GM19372 (cell line): Measurements from ENCODE around the gene ESRRA.
A peak's percentile ranks its signal among the peaks of the same experiment; 100 is the strongest.
"Not testable (repeated sequence)": the region's sequence is repeated elsewhere in the genome, so short reads cannot be mapped to it uniquely, and the experiment has no call there.

ENCODE experiments used
- ATAC-seq: cut with Tn5 transposase; IDR thresholded peaks from one replicate; pipeline ENCODE4 v1.9.1; 2021; ENCODE audit warnings: mild to moderate bottlenecking, low read depth, moderate library complexity; ENCODE audit not compliant: unreplicated experiment

Gene ESRRA

GRCh38 chr11:64306876-64307622, 1.7 kb downstream of the ESRRA start:
- ATAC-seq: no peak

- ATAC-seq: not testable (repeated sequence)
These were observed 2.5 kb downstream of the ESRRA start for GRCh38 chr11:64307795-64308194.

- ATAC-seq: no peak
These were observed 7.6 kb downstream of the ESRRA start for GRCh38 chr11:64312947-64313346.

GRCh38 chr11:64313491-64314145, 8.3 kb downstream of the ESRRA start:
- ATAC-seq: no peak

- no peak for ATAC-seq
These were observed 9.0 kb downstream of the ESRRA start for GRCh38 chr11:64314146-64314804.

GRCh38 chr11:64314805-64315561, 9.7 kb downstream of the ESRRA start:
- no peak for ATAC-seq

- not testable (repeated sequence) for ATAC-seq
These were observed 10.6 kb downstream of the ESRRA start for GRCh38 chr11:64315667-64316526.

GRCh38 chr11:64316672-64317324, 11.5 kb downstream of the ESRRA start:
- no peak for ATAC-seq

- peak; percentile 70 for ATAC-seq
These were observed 12.1 kb downstream of the ESRRA start, which contains the start of gene TRMT112 for GRCh38 chr11:64317325-64317960. TRMT112 (minus strand) TSS chr11:64317559; CDS start chr11:64317526, 33 bp downstream.

GRCh38 chr11:64317961-64318765, 12.8 kb downstream of the ESRRA start, which contains the start of gene PRDX5:
PRDX5 (plus strand) TSS chr11:64318121; CDS start chr11:64318216, 95 bp downstream.
- peak; percentile 75 for ATAC-seq

GRCh38 chr11:64318766-64319761, 13.7 kb downstream of the ESRRA start:
- no peak for ATAC-seq

GRCh38 chr11:64320556-64320955, 15.2 kb downstream of the ESRRA start:
- ATAC-seq: no peak

GRCh38 chr11:64321026-64321425, 15.7 kb downstream of the ESRRA start:
- ATAC-seq: no peak

GRCh38 chr11:64321533-64321932, 16.2 kb downstream of the ESRRA start:
- ATAC-seq: no peak

- no peak for ATAC-seq
These were observed 17.6 kb downstream of the ESRRA start for GRCh38 chr11:64322925-64323260.

- no peak for ATAC-seq
These were observed 18.0 kb downstream of the ESRRA start for GRCh38 chr11:64323373-64323772.

GRCh38 chr11:64323984-64324383, 18.7 kb downstream of the ESRRA start:
- not testable (repeated sequence) for ATAC-seq
